GM18507 (cell line): ENCODE data around the gene DTD1.
A peak's percentile ranks its signal among the peaks of the same experiment; 100 is the strongest.
"Not testable (repeated sequence)": the region's sequence is repeated elsewhere in the genome, so short reads cannot be mapped to it uniquely, and the experiment has no call there.

ENCODE experiments used
- DNase-seq: peaks from one replicate; pipeline ENCODE4 v3.0.0; 2011; ENCODE audit warnings: low read depth; ENCODE audit not compliant: insufficient read length; ENCODE audit errors: extremely low spot score
- FAIRE-seq: peaks from 2 replicates; lab custom pipeline; 2011; peaks lifted over from hg19 to GRCh38; lab: Jason Lieb, UNC

The DTD1 gene

DNA sequence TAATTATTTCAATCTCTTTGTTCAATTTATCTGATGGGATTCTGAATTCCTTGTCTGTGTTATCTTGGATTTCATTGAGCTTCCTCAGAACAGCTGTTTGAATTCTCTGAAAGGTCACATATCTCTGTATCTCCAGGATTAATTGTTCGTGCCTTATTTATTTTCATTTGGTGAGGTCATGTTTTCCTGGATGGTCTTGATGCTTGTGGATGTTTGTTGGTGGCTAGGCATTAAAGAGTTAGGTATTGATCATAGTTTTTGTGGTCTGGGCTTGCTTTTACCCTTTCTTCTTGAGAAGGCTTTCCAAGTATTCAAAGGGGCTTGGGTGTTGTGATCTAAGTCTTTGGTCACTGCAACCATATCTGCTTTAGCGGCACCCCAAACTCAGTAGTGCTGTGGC, 186.4 kb downstream of the DTD1 start:
- FAIRE-seq = no peak
- no peak for DNase-seq

DNA sequence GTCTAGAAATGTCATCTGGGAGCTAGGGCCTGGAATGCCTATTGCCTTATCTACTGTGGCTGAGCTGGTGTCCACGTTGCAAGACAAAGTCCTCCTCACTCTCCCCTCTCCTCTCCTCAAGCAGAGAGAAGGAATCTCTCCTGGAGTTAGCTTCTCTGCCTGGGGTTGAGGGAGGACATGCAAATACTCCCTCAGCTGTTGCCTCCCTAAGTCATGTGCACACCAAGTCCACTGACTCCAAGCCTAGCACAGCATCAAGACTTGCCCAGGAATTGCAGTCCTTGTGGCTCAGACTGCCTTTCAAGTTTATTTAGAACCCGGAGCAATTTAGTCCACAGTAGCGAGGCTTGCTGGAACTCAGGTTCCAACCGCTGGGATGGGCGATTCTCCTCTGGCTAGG, 187.8 kb downstream of the DTD1 start:
- DNase-seq (no peak), FAIRE-seq (no peak)

DNA sequence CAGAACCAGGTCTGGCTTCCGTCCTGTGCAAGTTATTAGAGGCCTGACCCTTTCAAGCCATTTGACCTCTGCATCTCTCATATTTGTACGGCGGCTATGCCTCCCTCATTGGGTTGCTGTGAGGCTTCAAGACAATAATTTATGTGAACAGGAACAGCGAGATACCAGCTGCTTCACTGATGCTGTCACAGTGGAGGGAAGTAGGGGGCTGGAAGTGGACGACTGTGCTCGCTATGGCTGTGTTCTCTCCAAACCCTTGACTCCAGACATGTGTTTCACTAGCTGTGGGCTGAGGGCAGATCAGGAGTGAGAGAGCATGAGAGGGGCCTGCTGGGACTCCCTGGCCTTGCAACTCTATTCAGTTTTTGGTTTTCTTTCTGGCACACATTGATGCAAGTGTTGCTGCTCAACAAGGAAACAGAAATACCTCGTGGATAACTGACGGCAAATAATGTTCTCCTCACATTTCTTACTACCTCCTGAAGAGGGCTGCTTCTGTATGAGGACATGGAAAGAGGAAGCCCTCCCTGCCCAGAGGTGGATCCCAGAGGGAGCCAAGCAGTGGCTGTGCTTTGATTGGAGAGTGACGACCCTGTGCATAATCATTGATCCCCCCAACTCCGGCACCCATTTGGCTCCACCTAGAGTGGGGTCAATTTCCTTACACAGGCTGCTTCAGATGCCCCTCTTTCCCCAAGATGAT, 191.0 kb downstream of the DTD1 start:
- DNase-seq (no peak), FAIRE-seq (no peak)

DNA sequence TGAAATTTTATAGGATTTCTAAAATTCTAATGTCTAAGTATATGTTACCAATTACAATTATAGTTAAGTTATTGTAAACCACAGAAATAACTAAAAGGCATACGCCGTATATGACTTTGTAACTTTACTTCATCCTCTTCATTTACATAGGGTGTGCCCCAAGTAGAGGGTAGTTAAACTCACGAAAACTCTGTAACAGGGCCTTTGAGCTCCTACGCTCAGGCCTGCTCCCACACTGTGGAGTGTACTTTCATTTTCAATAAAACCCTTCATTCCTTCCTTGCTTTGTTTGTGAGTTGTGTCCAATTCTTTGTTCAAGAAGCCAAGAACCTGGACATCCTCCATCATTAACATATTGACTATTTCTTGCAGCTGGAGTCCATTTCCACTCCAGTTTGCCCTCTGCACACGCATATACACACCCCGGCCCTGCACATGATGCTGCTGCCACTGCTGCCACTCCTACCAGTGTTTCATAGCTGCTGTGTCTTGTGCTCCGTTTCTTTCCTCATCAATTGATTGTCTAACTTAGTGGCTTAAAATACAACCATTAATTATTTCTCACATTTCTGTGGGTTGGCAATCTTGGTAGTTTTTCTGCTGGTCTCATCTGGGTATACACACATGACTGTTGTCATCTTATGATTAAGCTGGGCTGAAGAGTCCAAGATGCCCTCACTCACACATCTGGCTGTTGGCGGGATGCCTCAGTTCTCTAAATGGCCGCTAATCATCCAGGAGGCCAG, 192.7 kb downstream of the DTD1 start:
- FAIRE-seq = no peak
- DNase-seq = no peak

DNA sequence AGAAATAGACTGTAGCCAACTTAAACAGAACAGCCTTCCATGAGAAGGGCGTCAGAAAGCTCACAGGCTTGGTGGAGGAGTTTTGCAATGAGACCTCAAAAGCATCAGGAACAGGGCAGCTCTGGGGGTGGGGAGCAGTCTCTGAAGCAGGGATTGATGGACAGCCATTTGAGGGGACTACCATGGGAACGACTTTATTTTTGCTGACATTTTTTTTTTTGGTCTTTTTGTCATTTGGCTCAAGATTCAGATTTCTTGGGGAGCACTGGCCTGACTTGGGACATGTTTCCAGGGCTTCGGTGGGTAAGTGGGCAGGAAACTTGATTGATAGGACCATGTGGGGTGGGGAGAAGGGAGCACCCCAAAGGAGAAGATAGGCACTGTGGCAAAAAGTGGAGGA, 193.7 kb downstream of the DTD1 start:
- DNase-seq (no peak), FAIRE-seq (no peak)

DNA sequence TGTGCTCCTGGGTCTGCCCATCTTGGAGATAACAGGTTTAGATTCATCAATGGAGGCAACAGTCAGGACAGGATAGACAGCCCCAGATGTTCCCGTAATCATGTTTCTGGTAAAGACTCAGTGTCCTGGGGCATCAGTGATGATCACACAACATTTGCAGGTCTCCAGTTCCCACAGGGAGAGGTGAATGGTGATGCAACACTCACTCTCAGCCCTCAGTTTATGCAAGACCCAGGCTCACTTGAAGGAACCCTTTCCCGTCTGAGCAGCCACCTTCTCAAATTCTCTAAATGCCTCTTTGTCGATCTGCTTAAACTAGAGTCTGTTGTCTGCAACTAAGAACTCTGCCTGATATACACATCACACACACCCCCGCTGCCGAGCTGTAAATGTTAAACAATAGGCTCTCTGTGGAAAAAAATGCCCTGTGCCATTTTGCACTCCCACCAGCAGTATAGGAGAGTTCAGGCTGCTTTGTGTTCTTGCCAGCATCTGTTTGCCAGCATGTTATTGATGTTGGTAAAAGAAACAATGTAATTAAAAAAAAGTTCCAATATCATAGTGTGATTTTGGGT, 195.6 kb downstream of the DTD1 start:
- no peak for DNase-seq
- FAIRE-seq = no peak

DNA sequence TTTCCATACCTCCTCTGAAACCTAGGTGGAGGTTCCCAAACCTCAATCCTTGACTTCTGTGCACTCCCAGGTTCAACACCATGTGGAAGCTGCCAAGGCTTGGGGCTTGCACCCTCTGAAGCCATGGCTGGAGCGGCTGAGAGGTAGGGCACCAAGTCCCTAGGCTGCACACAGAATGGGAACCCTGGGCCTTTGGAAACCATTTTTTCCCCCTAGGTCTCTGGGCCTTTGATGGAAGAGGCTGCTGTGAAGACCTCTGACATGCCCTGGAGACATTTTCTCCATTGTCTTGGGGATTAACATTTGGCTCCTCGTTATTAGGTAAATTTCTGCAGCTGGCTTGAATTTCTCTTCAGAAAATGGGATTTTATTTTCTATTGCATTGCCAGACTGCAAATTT, 199.2 kb downstream of the DTD1 start:
- not testable (repeated sequence) for FAIRE-seq, DNase-seq

DNA sequence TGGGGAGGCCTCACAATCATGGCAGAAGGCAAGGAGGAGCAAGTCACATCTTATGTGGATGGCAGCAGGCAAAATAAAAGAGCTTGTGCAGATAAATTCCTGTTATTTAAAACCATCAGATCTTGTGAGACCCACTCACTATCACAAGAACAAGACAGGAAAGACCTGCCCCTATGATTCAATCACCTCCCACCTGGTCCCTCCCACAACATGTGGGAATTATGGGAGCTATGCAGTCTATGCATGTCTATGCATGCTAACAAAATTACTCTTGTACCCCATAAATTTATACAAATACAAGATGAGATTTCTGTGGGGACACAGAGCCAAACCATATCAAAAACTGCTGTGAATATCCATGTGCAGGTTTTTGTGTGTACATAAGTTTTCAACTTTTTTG, 200.2 kb downstream of the DTD1 start:
- FAIRE-seq = no peak
- no peak for DNase-seq

DNA sequence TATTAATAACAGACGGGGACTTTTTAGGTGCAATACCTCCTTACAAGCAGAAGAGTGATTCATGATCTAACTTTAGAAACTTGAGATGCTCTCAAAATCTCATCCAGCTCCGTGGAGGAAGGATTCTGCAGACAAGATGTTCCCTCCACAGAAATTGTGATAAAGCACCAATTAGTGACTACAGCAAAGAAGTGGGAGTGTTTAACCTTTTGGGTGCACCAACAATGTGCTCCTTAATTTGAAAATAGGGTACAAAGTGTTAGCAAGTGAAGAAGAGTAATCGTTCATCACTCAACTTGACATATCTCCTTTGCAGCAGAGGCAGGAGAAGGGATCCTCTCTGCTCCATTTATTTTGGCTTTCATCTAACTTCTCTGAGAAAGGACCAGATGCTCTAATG, 202.9 kb downstream of the DTD1 start:
- DNase-seq (no peak), FAIRE-seq (no peak)

DNA sequence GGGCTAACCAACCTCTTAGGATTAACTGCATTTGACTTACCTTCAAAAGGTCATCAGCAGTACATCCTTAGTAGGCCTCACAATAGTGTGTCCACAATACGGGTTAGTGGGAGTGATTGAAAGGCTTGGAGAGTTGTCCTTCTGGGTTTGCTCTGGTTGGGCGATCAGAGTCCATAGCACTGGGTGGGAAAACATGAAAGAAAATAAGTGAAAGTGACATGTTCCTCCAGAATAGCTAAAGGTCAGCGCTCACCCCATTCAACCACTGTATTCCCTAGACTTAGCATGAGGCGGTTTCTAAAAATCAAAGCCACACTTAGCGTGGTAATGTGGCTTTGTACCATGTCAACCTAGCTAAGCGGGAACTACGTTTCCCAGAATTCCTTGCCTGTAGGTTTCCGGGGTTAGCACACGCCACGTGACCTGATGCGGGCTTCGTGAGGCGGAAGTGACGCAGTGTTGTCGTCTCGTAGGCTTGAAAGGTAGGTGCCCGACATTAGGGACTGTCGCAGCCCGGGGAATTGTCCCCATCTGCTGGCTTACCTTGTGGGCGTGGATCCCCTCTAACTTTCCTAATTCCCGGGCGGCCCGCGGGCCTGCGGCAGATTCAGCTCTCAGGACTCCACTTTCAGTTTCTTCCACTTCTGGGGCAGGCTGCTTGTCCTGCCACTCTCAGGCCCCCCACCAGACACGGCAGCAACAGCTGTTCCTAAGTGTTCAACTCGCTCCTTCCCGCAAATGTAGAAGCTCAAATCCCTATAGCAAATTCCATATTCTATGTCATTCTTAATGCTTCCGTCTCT, 206.0 kb downstream of the DTD1 start:
- DNase-seq = peak; percentile 71
- FAIRE-seq = peak; percentile 98

DNA sequence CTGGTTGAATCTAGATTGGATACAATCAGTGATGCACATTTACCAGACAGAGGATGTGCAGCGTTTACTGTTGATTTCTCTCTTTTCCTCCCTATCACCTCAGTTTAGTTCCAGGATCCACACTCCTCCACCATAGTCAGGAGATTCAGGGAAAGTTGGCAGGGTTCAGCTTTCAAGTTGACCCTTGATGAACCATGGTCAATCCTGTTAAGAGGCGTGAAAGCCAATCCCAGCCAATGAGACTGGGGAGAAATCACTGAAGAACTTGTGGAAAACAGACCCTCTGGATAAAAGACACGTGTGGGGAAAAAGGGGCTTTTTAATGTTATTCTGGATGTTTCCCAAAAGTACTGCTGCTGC, 206.6 kb downstream of the DTD1 start:
- FAIRE-seq (peak; percentile 51), DNase-seq (no peak)

DNA sequence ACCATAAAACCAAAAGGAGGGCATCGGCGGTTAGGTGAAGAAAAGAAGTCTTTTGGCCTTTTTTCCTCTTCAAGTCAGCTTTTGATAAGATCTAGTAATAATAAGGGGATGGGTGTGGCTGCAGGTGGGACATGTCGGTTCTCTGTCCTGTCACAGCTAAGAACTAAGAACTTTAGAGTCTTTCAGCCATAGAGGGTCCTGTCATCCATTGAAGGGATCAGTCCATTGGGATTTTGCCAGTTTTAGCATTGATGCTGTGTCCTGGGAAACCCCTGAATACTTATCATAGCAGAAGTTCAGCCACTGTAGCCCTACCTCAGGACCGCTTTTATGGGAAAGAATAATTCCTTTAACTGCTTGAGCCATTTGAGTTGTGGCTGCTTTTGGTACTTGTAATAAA, 207.5 kb downstream of the DTD1 start:
- DNase-seq (no peak), FAIRE-seq (no peak)

DNA sequence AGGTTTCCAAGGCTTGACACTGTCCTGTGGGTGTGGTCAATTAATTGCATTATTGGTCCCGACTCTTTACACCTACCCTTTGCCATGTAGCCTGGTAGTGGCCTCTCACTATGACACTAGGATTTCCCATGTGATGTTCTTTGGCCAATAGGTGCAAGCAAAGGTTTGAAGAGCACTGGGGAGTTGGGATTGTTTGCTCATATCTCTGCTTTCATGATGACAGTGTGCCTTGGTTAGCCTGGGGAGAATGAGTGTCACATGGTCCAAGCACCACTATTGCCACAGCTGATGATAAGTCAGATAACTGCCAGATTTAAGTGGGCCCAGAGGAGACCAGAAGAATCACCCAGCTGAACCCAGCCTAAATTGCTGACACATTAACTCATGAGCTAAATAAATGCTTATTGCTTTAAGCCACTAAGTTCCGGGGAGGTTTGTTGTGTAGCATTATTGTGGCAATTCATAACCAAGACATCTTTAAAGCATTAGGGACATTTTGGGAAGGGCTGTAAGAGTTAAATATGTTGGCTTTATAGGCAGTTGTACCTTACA, 208.5 kb downstream of the DTD1 start:
- FAIRE-seq (no peak), DNase-seq (no peak)

DNA sequence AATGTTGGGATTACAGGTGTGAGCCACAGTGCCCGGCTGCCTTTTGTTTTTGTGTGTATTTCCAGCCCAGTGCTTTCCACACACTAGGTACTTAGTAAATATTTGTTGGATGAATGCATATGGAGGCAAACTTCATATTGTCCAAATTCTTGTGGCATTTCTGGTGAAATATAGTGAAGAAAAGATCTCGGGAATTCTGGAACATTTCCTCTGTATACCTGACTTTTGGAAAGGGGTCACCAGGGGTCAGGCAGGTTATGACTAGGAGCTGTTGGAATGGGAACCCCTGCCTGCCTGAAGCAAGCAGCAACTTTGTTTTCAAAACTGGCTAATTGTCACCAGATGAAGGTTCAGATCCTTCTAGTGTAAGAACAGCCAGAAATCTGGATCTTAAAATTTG, 213.7 kb downstream of the DTD1 start:
- DNase-seq (no peak), FAIRE-seq (no peak)

DNA sequence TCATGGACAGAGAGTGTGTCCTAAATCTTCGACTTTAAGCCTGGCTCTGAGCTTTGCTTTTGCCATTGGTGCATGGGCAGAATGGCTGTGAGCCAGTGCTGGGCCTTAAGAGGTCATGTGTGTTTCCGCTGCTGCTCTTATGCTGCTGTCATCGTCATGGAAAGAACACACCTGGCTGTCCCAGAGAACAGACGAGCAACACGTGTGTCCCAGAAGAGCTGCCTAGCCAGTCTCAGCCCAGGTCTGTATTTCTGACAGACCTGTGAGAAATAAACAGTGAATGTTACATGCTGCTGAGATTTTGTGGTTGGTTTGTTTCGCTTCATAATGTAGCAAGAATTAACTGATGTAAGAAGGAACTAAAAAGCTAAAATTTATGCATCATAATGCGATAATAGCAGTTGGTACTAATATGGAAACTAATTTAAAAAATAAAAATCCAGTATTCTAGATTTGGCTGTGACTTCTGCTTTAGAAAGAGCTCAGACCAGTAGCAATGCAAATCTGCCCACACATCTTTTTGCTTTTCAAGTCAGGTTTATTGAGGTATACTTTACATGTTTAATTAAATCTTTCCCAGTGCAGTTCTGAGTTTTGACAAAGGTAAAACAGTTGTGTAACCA, 214.3 kb downstream of the DTD1 start:
- DNase-seq (no peak), FAIRE-seq (peak; percentile 47)

DNA sequence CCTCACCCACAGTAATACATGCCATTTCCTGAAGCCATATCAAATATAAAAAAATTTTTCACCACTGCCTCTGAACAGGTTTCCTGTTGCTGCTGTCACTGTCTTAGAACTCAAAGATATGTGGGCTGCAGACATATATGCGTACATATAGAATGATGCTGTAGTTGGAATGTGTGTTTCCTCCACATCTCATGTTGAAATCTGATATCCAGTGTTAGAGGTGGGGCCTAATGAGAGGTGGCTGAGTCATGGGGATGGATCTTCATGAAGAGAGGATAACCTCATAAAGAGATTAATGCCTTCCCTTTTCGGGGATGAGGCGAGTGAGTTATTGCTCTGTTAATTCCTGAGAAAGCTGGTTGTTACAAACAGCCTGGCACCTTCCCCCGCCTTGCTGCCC, 218.0 kb downstream of the DTD1 start:
- FAIRE-seq (no peak), DNase-seq (no peak)

DNA sequence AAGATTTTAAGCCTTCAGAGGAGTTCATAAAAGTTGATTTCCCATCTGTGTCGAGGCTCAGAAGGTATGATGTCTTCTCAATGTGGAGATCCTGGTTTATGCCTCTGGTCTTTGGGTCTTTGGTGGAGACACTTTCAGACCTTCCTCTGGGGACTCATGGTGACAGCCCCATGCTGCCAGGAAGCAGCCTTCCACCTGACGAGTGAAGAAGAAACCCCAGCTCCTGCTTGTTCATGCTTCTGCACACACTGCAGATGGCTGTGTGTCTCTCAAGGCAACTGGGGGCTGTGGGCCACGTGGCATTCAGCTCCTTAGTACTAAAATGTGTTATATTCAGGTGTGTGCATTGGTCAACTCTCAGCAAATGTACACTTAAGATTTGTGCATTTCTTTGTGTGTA, 220.9 kb downstream of the DTD1 start:
- FAIRE-seq (no peak), DNase-seq (no peak)

DNA sequence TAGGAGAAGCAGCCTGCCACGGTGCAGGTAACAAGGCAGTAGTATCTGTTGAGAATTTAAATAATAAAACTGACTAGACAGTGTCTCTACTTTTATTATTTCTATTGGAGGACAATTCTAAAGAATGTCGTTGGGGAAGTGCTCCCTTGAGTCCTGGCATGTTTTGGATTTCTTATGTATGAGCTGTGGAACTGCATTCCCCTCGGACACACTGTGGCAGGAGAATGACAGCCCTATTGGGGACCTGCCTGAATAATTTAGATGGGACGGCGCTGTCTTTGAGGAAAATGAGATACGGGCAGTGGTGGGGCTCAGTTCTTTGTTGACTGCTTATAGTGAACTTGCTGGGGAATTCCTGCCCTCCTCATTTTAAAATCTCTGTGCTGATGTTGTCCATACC, 223.3 kb downstream of the DTD1 start:
- no peak for DNase-seq
- FAIRE-seq = no peak

DNA sequence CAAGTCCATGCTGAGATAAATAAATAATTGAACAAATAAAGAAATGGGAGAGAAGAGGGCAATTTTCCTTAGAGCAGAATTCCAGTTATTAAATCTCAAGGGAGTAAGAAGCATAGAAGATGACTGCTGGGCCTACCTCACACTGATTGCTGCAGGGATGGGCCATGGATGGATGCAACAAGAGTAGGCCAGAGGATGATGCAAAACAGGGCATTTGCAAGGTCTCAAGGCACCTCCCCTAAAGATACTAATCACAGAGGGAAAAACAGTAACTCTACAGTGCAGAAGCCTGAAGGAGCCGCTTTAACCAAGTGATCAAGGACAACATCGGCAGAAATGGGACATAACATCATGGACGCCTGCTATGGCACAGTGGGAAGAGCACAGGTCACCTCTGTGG, 224.1 kb downstream of the DTD1 start:
- no peak for DNase-seq
- no peak for FAIRE-seq

DNA sequence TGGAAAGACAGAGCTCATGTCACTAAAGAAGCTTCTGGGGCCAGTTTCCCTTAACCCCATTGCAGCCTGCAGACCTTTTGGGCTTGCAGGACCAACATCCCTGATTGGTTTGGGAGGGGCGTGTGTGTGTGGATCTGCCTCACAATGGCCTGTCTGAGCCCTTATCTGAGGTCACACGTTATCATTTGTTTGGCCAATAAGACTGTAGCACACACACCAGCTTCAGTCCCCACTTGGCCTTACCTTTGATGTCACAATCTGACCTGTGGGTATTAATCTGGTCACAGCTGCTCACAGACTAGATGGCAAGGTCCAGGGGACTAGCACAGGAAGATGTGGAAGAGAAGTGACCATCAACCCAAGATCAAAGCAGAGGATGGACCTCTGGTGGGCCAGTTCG, 225.6 kb downstream of the DTD1 start, which contains the start of gene SCP2D1:
SCP2D1 (plus strand) TSS at position 301 of the 400 bp plus-strand sequence; CDS start at position 334, 33 bp downstream.
- DNase-seq = no peak
- FAIRE-seq = no peak
